Panc1 (cell line): ENCODE measurements around the gene FAM186B.

Experiments used
- CTCF ChIP-seq: fragments of 450-650 bp; IDR thresholded peaks from 2 replicates; pipeline ENCODE4 v1.5.1; 2017; ENCODE audit warnings: mild to moderate bottlenecking
- REST ChIP-seq, 2 experiments: IDR thresholded peaks; 2 replicates each; pipeline ENCODE4 v1.6.1; 2011 to 2012; ENCODE audit warnings: low read depth in 2 of 2, control low read depth in 1 of 2, low read length in 1 of 2, mild to moderate bottlenecking in 1 of 2, moderate library complexity in 1 of 2; ENCODE audit not compliant: insufficient read depth in 1 of 2

GRCh38 chr12:49543221-49543913 is 62.1 kb downstream of the FAM186B start:
- TF ChIP-seq CTCF (no peak), REST (IDR thresholded peaks at IDR 0.05; ENCODE audit: insufficient read depth in 1 of 2, low read depth in 2 of 2, low read length in 1 of 2) (no peak)
